ENCODE data around the gene ZNF543. TPM values are rescaled to one million over a fixed set of nuclear protein-coding genes. Genes with fewer than 3 reads are reported as not detected.

The ZNF543 gene
- total and polyA plus RNA-seq, 9 of the 15 experiments (the other 6 are each of a cell fraction or from before 2014, with no cell fraction given) = 0.14 to 5.5 (median 2.4) TPM

DNA sequence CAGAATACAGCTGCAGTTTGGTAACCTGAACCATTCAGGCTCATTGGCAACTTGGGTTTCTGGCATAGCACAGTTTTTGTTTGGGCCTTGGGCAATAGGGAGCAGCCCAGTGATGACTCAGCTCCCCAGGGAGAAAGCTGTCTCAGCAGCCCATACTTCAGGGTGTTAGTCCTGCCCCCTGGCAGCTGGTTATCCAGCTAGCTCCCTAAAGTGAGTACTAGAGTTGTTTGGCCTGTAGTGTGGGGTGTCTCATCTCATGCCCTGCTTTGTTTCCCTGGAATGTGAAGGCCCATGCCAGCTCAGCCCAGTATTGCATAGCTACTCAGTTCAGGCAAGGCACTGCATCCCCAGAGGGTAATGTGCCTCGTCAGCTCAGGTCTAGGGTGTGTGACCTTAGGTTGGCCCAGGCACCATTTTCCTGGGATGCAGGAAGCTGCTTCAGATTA, 18.2 kb upstream of the ZNF543 start:
- Histone ChIP-seq H3K9me3 (replicated peaks; ENCODE audit: control insufficient read depth, insufficient read depth, low read depth, low read length) (no peaks in the 10 kb centered on the region; the same call in 1 of the 2 replicates), H3K9me1 (ENCODE audit: control insufficient read depth, insufficient read depth, low read length) (no peaks in the 10 kb centered on the region), H2AFZ (ENCODE audit: low read depth, low read length) (no peak overlapping the region), H3K79me2 (ENCODE audit: control insufficient read depth, insufficient read depth, low read length) (peaks cover 24% of the 10 kb centered on the region), H3K4me3 (no peak overlapping the region), H4K20me1 (replicated peaks; ENCODE audit: control insufficient read depth, insufficient read depth, low read length) (no peaks in the 10 kb centered on the region; the same call in 1 of the 2 replicates), H3K27ac (ENCODE audit: extremely low read depth, low read depth, low read length) (no peak overlapping the region; the same call in 2 of the 3 replicates), H3K4me1 (replicated peaks in 1 of 2; ENCODE audit: control insufficient read depth in 2 of 2, insufficient read depth in 2 of 2, low read length in 2 of 2) (no peaks in the 10 kb centered on the region; a peak in 2 of 5 replicates), H3K27me3 (ENCODE audit: control insufficient read depth in 2 of 2, insufficient read depth in 2 of 2, low read length in 2 of 2) (no peaks in the 10 kb centered on the region), H3K9ac (ENCODE audit: insufficient read depth in 1 of 2, low read depth in 2 of 2, low read length in 2 of 2) (peak overlapping the region in 1 of 2 experiments; percentile 45; a peak in 1 of 4 replicates), H3K4me2 (ENCODE audit: insufficient read depth, low read length) (no peak overlapping the region), H3K36me3 (ENCODE audit: control insufficient read depth, insufficient read depth, low read length) (peaks cover 27% of the 10 kb centered on the region; the same call in 1 of the 3 replicates)
- CTCF ChIA-PET (ENCODE audit: low intra/inter-chr PET ratio) = no interaction called here
- intact Hi-C loops (cut with micrococcal nuclease) (no loop called here), in situ Hi-C loops (cut with MboI) (no loop called here)
- POLR2A ChIA-PET = interaction anchor here (1.2 to 2.1 kb wide), 5 partner anchors 8 to 19 kb away, joined by 4 to 9 read pairs (median 5); no protein-coding TSS in a partner anchor
- 100% methylated on average over 1 of the region's 1 CpG for WGBS (ENCODE audit: insufficient coverage, low coverage, missing lambda C conversion rate)
- no peak for FAIRE-seq
- no TSS peak for BruUV-seq (replicated peaks)
- ATAC-seq = peak; percentile 54
- no peak for DNase-seq (ENCODE audit: extremely low read depth in 1 of 4, low spot score in 3 of 4)
- no peak for TF ChIP-seq FOXJ3 (CRISPR knock-in tag; IDR thresholded peaks at IDR 0.05)
- no peak for TF ChIP-seq ZNF253 (CRISPR knock-in tag; conservative IDR thresholded peaks at IDR 0.05)
- TF ChIP-seq TFAM (CRISPR knock-in tag; conservative IDR thresholded peaks at IDR 0.05) = no peak
- TF ChIP-seq C11orf30 (IDR thresholded peaks at IDR 0.05; ENCODE audit: low read depth) = 0 out of 2 replicates have a peak, but pooled peaks have one; percentile 21
- TF ChIP-seq ZC3H4 (CRISPR knock-in tag; IDR thresholded peaks at IDR 0.05; ENCODE audit: borderline replicate concordance) = no peak
- TF ChIP-seq, protein P1, sequence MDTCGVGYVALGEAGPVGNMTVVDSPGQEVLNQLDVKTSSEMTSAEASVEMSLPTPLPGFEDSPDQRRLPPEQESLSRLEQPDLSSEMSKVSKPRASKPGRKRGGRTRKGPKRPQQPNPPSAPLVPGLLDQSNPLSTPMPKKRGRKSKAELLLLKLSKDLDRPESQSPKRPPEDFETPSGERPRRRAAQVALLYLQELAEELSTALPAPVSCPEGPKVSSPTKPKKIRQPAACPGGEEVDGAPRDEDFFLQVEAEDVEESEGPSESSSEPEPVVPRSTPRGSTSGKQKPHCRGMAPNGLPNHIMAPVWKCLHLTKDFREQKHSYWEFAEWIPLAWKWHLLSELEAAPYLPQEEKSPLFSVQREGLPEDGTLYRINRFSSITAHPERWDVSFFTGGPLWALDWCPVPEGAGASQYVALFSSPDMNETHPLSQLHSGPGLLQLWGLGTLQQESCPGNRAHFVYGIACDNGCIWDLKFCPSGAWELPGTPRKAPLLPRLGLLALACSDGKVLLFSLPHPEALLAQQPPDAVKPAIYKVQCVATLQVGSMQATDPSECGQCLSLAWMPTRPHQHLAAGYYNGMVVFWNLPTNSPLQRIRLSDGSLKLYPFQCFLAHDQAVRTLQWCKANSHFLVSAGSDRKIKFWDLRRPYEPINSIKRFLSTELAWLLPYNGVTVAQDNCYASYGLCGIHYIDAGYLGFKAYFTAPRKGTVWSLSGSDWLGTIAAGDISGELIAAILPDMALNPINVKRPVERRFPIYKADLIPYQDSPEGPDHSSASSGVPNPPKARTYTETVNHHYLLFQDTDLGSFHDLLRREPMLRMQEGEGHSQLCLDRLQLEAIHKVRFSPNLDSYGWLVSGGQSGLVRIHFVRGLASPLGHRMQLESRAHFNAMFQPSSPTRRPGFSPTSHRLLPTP (IDR thresholded peaks at IDR 0.05; ENCODE audit: borderline replicate concordance, extremely low read depth, insufficient read length) = no peak
- TF ChIP-seq, protein P2, sequence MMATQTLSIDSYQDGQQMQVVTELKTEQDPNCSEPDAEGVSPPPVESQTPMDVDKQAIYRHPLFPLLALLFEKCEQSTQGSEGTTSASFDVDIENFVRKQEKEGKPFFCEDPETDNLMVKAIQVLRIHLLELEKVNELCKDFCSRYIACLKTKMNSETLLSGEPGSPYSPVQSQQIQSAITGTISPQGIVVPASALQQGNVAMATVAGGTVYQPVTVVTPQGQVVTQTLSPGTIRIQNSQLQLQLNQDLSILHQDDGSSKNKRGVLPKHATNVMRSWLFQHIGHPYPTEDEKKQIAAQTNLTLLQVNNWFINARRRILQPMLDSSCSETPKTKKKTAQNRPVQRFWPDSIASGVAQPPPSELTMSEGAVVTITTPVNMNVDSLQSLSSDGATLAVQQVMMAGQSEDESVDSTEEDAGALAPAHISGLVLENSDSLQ (IDR thresholded peaks at IDR 0.05) = no peak
- no peak for TF ChIP-seq RNF2 (IDR thresholded peaks at IDR 0.05)
- no peak for TF ChIP-seq RAD51 (IDR thresholded peaks at IDR 0.05; ENCODE audit: borderline replicate concordance, low read depth)
- no peak for TF ChIP-seq PRMT5 (CRISPR knock-in tag; IDR thresholded peaks at IDR 0.05)
- no peak for TF ChIP-seq THRAP3 (IDR thresholded peaks at IDR 0.05; ENCODE audit: borderline replicate concordance)
- TF ChIP-seq JUND (IDR thresholded peaks at IDR 0.05; ENCODE audit: borderline replicate concordance, low read depth, low read length) = no peak
- no peak for TF ChIP-seq JUND (tag; IDR thresholded peaks at IDR 0.05; ENCODE audit: borderline replicate concordance, low read depth, low read length)
- TF ChIP-seq POLR2A (conservative IDR thresholded peaks at IDR 0.05) = 0 out of 2 replicates have a peak, but pooled peaks have one; percentile 11
- TF ChIP-seq, protein P3, sequence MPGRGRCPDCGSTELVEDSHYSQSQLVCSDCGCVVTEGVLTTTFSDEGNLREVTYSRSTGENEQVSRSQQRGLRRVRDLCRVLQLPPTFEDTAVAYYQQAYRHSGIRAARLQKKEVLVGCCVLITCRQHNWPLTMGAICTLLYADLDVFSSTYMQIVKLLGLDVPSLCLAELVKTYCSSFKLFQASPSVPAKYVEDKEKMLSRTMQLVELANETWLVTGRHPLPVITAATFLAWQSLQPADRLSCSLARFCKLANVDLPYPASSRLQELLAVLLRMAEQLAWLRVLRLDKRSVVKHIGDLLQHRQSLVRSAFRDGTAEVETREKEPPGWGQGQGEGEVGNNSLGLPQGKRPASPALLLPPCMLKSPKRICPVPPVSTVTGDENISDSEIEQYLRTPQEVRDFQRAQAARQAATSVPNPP (IDR thresholded peaks at IDR 0.05; ENCODE audit: borderline replicate concordance, insufficient read depth, insufficient read length) = no peak
- TF ChIP-seq, protein P4, sequence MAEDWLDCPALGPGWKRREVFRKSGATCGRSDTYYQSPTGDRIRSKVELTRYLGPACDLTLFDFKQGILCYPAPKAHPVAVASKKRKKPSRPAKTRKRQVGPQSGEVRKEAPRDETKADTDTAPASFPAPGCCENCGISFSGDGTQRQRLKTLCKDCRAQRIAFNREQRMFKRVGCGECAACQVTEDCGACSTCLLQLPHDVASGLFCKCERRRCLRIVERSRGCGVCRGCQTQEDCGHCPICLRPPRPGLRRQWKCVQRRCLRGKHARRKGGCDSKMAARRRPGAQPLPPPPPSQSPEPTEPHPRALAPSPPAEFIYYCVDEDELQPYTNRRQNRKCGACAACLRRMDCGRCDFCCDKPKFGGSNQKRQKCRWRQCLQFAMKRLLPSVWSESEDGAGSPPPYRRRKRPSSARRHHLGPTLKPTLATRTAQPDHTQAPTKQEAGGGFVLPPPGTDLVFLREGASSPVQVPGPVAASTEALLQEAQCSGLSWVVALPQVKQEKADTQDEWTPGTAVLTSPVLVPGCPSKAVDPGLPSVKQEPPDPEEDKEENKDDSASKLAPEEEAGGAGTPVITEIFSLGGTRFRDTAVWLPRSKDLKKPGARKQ (CRISPR knock-in tag; IDR thresholded peaks at IDR 0.05) = no peak
- TF ChIP-seq ZNF316 (IDR thresholded peaks at IDR 0.05) = 0 out of 2 replicates have a peak, but pooled peaks have one; percentile 18
- TF ChIP-seq POLR2B (IDR thresholded peaks at IDR 0.05; ENCODE audit: low read depth, partially characterized antibody) = no peak
